Ishikawa (cell line): Measurements from ENCODE around the gene AUTS2.

Experiments used
- CEBPB ChIP-seq: IDR thresholded peaks from 2 replicates; pipeline ENCODE4 v1.6.1; 2012
- CREB1 ChIP-seq: IDR thresholded peaks from 2 replicates; pipeline ENCODE4 v1.6.1; 2012; ENCODE audit warnings: low read depth
- EGR1 ChIP-seq: IDR thresholded peaks from 2 replicates; pipeline ENCODE4 v1.6.1; 2012
- EP300 ChIP-seq: IDR thresholded peaks from 2 replicates; pipeline ENCODE4 v1.6.1; 2012; ENCODE audit warnings: borderline replicate concordance
- FOXM1 ChIP-seq: IDR thresholded peaks from 2 replicates; pipeline ENCODE4 v1.6.1; 2012; ENCODE audit warnings: low read depth, borderline replicate concordance
- NFIC ChIP-seq: IDR thresholded peaks from 2 replicates; pipeline ENCODE4 v1.6.1; 2012
- RAD21 ChIP-seq: IDR thresholded peaks from 2 replicates; pipeline ENCODE4 v1.6.1; 2012; ENCODE audit warnings: low read depth
- TAF1 ChIP-seq: IDR thresholded peaks from 2 replicates; pipeline ENCODE4 v1.6.1; 2012; ENCODE audit warnings: low read depth, mild to moderate bottlenecking
- TCF12 ChIP-seq: IDR thresholded peaks from 2 replicates; pipeline ENCODE4 v1.6.1; 2012; ENCODE audit warnings: low read depth
- TEAD4 ChIP-seq: IDR thresholded peaks from 2 replicates; pipeline ENCODE4 v1.6.1; 2012
- YY1 ChIP-seq: IDR thresholded peaks from 2 replicates; pipeline ENCODE4 v1.6.1; 2012; ENCODE audit warnings: low read depth
- ZBTB7A ChIP-seq: IDR thresholded peaks from 2 replicates; pipeline ENCODE4 v1.6.1; 2012; ENCODE audit warnings: low read depth
- TF ChIP-seq, protein P1 (sequence below): IDR thresholded peaks from 2 replicates; pipeline ENCODE4 v1.6.1; 2012
- TF ChIP-seq, protein P2 (sequence below): IDR thresholded peaks from 2 replicates; pipeline ENCODE4 v1.6.1; 2012
- TF ChIP-seq, protein P3 (sequence below): IDR thresholded peaks from 2 replicates; pipeline ENCODE4 v1.6.1; 2012; ENCODE audit warnings: low read depth, mild to moderate bottlenecking

AUTS2 gene

DNA sequence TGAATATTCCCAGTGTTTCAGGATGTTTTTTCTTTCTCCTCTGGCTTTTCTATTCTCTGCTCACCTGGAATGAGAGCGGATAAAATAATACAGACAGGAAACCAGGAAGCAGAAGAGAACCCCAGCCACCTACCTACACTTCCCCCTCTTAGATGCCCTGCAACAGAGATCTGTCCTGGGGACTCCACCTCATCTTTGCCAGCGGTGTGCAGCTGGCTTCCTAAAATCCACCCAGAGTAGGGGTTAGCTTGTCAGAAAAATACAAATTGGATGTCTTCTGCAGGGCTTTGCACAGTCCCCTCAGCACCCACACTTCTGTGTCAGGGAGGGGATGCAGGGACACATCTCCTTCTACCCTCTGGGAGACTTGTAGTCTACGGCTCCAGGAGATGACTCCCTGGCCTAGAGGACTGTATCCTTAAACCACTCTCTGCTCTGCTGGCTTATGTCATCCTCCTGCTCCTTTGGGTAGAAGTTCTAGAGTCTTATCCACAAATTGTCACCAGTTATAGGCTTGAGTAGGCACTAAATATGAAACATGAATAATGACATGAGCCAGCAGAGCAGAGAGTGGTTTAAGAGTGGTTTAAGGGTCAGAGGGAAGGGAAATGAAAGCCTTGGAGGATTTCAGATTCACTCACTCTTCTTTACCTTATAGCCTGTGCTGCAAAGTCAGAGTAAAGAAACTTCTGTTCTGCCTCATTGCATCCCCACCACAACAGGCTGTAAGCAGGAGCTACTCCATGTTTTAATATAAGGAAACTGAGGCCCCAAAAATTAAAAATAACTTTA, 749.4 kb downstream of the AUTS2 start:
- no peak for TF ChIP-seq EP300
- no peak for TF ChIP-seq NFIC
- no peak for TF ChIP-seq TAF1
- TF ChIP-seq RAD21 = no peak
- TF ChIP-seq, protein P1, sequence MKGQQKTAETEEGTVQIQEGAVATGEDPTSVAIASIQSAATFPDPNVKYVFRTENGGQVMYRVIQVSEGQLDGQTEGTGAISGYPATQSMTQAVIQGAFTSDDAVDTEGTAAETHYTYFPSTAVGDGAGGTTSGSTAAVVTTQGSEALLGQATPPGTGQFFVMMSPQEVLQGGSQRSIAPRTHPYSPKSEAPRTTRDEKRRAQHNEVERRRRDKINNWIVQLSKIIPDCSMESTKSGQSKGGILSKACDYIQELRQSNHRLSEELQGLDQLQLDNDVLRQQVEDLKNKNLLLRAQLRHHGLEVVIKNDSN = no peak
- no peak for TF ChIP-seq FOXM1
- no peak for TF ChIP-seq YY1
- TF ChIP-seq, protein P2, sequence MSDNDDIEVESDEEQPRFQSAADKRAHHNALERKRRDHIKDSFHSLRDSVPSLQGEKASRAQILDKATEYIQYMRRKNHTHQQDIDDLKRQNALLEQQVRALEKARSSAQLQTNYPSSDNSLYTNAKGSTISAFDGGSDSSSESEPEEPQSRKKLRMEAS = no peak
- TF ChIP-seq TEAD4 = no peak
- no peak for TF ChIP-seq EGR1
- TF ChIP-seq CEBPB = no peak
- TF ChIP-seq TCF12 = no peak
- TF ChIP-seq CREB1 = no peak

DNA sequence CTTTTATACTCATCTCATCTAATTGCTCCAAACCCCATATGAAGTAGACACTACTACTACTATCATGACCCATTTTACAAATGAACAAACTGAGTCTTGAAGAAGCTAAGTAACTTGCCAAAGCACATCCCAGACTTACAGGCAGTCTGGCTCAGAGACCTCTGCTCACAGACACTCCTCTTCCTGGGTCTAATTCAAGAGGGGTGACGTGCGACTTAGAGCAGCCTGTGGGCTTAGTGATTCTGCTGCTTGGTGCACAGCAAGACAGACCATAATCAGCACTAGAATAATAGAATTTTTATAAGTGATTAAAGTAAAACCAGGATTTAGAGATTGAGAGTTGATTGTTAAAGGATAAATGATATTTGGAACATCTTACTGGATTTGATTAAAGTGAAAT, 750.8 kb downstream of the AUTS2 start:
- TF ChIP-seq EGR1 (no peak), EP300 (no peak), TEAD4 (no peak), NFIC (no peak), RAD21 (no peak), FOXM1 (no peak), CREB1 (no peak), TAF1 (no peak), YY1 (no peak), TCF12 (no peak), CEBPB (no peak)
- TF ChIP-seq, protein P1 = no peak

DNA sequence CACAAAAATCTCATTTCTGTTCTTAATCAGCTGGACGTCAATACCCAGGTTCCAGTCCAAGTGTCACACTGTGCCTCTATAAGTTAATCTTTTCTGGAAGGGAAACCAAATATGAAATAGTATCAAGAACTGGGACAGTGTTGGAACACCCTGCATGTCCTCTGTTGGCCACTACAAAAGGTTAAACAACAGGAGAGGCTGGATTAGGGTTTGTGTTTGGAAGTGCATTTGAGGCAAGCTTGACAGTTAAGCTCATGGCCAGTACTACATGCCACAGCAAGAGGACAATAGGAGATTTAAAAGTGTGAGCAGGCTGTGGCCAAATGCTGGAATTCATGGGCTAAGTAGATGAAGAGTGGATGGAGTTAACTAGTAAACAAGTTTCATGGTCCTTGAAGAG, 751.5 kb downstream of the AUTS2 start:
- TF ChIP-seq TCF12 (no peak), YY1 (no peak), FOXM1 (no peak), EGR1 (no peak), ZBTB7A (no peak), CEBPB (no peak), RAD21 (no peak), NFIC (no peak), CREB1 (no peak), EP300 (no peak), TAF1 (no peak), TEAD4 (no peak)
- TF ChIP-seq, protein P3, sequence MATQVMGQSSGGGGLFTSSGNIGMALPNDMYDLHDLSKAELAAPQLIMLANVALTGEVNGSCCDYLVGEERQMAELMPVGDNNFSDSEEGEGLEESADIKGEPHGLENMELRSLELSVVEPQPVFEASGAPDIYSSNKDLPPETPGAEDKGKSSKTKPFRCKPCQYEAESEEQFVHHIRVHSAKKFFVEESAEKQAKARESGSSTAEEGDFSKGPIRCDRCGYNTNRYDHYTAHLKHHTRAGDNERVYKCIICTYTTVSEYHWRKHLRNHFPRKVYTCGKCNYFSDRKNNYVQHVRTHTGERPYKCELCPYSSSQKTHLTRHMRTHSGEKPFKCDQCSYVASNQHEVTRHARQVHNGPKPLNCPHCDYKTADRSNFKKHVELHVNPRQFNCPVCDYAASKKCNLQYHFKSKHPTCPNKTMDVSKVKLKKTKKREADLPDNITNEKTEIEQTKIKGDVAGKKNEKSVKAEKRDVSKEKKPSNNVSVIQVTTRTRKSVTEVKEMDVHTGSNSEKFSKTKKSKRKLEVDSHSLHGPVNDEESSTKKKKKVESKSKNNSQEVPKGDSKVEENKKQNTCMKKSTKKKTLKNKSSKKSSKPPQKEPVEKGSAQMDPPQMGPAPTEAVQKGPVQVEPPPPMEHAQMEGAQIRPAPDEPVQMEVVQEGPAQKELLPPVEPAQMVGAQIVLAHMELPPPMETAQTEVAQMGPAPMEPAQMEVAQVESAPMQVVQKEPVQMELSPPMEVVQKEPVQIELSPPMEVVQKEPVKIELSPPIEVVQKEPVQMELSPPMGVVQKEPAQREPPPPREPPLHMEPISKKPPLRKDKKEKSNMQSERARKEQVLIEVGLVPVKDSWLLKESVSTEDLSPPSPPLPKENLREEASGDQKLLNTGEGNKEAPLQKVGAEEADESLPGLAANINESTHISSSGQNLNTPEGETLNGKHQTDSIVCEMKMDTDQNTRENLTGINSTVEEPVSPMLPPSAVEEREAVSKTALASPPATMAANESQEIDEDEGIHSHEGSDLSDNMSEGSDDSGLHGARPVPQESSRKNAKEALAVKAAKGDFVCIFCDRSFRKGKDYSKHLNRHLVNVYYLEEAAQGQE = no peak
- TF ChIP-seq, protein P2 = no peak
- TF ChIP-seq, protein P1 = no peak

DNA sequence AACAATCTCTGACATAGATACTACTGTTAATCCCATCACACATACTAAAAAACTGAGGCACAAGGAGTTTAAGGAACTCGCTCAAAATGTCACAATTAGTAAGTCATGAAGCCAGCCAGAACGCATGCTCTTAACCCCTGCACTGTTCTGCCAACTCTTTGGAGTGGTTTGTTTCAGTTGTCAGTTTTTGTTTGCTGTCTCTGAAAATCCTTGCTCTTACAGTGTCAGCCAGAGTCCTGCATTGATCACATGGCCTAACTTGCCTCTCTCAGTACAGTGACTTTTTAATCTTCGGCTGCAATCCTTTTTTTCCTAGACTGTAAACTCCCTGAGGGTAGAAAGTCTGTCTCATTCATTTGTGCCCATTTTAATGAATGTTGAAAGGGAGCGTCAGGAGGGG, 753.8 kb downstream of the AUTS2 start:
- TF ChIP-seq EGR1 = no peak
- TF ChIP-seq FOXM1 = no peak
- TF ChIP-seq, protein P3 = no peak
- TF ChIP-seq TEAD4 = no peak
- TF ChIP-seq NFIC = no peak
- no peak for TF ChIP-seq RAD21
- TF ChIP-seq, protein P2 = no peak
- TF ChIP-seq YY1 = no peak
- no peak for TF ChIP-seq TAF1
- no peak for TF ChIP-seq EP300
- TF ChIP-seq CREB1 = no peak
- TF ChIP-seq TCF12 = no peak

DNA sequence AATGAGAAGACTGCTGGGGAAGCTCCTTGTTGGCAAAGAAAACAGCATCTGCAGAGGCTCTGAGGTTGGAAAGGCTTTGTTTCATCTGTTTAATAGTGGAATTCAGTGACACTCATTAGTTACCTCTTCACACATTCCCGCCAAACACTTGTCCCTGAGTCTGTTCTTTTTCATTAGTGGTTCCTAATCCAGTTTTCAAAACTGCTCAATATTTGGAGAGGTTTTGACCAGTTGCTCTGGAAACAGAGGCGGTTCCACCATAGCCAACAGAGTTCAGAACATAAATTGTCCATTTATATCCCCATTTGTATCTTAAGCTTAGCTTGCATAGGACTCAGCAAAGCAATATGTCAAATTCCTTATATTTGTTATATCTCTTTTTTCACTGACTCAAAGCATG, 754.6 kb downstream of the AUTS2 start:
- TF ChIP-seq, protein P3 = no peak
- TF ChIP-seq, protein P2 = no peak
- TF ChIP-seq TAF1 = no peak
- no peak for TF ChIP-seq NFIC
- no peak for TF ChIP-seq TCF12
- no peak for TF ChIP-seq CEBPB
- no peak for TF ChIP-seq EP300
- no peak for TF ChIP-seq YY1
- TF ChIP-seq RAD21 = no peak
- TF ChIP-seq CREB1 = no peak
- TF ChIP-seq, protein P1 = no peak
- no peak for TF ChIP-seq TEAD4
